B cell (primary cell): ENCODE data around the gene WDR12.

ENCODE experiments used
- EZH2 ChIP-seq: IDR thresholded peaks from 2 replicates; pipeline ENCODE4 v1.6.1; 2012; ENCODE audit warnings: borderline replicate concordance, low read depth, mild to moderate bottlenecking, moderate library complexity, low read length; ENCODE audit not compliant: insufficient read depth, poor library complexity, severe bottlenecking
- TF ChIP-seq, protein P1 (sequence below): fragments of 200-600 bp; IDR thresholded peaks from one replicate; pipeline ENCODE4 v1.8.0; 2022; ENCODE audit warnings: antibody characterized with exemption, mild to moderate bottlenecking

DNA sequence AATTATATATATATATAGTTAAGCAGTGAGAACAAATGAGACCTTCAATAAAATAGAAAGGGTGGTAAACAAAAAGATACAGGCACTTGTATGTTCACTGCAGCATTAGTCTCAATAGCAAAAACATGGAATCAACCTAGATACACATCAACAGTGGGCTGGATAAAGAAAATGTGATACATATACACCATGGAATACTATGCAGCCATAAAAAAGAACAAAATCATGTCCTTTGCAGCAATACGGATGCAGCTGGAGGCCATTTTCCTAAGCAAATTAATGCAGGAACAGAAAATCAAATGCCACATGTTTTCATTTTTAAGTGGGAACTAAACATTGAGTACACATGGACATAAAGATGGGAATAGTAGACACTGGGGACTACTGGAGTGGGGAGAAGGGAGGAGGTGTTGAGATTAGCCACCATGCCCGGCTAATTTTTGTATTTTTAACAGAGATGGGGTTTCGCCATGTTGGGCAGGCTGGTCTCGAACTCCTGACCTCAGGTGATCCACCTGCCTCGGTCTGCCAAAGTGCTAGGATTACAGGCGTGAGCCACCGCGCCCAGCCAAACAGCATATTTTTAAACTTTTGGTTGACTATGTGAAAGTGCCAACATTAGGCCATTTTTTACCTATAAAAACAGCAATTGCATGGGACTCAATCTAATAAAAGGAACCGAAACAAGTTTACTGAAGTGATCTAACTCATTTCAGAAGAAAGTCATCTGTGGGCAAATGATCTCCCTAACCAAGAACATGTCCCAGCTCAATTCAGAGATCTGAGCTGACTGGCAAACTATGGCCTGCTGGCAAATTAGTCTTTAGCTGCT lies 63.6 kb downstream of the WDR12 start:
- TF ChIP-seq, protein P1, sequence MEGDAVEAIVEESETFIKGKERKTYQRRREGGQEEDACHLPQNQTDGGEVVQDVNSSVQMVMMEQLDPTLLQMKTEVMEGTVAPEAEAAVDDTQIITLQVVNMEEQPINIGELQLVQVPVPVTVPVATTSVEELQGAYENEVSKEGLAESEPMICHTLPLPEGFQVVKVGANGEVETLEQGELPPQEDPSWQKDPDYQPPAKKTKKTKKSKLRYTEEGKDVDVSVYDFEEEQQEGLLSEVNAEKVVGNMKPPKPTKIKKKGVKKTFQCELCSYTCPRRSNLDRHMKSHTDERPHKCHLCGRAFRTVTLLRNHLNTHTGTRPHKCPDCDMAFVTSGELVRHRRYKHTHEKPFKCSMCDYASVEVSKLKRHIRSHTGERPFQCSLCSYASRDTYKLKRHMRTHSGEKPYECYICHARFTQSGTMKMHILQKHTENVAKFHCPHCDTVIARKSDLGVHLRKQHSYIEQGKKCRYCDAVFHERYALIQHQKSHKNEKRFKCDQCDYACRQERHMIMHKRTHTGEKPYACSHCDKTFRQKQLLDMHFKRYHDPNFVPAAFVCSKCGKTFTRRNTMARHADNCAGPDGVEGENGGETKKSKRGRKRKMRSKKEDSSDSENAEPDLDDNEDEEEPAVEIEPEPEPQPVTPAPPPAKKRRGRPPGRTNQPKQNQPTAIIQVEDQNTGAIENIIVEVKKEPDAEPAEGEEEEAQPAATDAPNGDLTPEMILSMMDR = no peak
- TF ChIP-seq EZH2 = no peak
